HG03378 (cell line): Measurements from ENCODE around the gene SMARCB1.

Experiments used
- ATAC-seq: cut with Tn5 transposase; IDR thresholded peaks from one replicate; pipeline ENCODE4 v1.9.1; 2021; ENCODE audit warnings: mild to moderate bottlenecking, moderate library complexity; ENCODE audit not compliant: unreplicated experiment

SMARCB1 gene

DNA sequence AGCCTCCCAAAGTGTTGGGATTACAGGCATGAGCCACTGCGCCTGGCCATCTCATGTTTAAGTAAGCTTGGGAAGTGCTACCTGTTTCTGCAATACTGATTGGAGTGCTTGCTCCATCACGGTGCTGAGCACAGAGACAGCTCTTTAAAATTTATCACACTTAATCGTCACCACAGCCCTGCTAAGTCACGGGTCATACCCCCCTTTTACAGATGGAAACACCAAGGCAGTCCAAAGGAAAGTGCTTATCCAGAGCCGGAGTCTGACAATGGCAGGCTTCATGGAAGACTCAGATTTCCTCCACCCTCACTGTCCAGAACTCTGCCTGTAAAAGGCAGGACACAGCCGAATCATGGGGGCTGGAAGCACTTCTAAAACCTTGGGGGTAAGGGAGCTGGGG lies 26.7 kb upstream of the SMARCB1 start:
- no peak for ATAC-seq

DNA sequence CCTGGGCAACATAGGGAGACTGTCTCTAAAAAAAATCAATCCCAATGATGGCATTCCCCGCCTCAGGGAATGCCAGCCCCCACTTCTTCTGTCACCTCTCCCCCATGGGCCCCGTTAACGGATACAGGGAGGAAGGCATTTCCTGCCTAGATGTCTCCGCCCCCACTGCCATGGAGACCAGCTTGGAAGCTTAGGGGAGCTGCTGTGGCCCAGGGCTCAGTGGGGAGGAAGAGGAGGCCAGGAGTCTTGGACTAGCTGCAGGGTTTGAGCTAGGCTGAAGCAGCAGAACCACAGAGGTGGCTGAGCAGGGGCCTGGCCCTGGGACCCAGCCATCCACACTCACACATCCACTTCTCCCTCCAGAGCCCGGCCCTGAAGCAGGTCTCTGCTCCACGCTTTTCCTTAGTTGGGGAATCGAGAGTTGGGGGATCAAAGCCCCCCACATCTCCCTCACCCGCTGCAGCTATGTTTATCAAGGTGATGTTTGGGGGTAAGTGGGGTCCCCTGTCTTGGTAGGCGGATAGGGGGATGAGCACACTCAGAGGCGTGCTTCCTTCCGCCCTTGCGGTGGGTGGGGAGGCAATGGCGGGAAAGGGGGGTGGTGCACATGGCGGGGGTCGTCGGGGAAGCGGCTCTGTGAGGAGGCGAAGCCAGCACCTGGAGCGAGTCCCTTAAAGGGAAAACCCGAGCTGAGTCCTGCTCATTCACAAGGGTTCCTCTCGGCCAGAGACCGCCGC lies 23.8 kb upstream of the SMARCB1 start, which contains the start of gene C22orf15:
Gene C22orf15 (plus strand): TSS at position 149 of the 737 bp plus-strand sequence. CDS start 317 bp downstream, at position 466.
- no peak for ATAC-seq

DNA sequence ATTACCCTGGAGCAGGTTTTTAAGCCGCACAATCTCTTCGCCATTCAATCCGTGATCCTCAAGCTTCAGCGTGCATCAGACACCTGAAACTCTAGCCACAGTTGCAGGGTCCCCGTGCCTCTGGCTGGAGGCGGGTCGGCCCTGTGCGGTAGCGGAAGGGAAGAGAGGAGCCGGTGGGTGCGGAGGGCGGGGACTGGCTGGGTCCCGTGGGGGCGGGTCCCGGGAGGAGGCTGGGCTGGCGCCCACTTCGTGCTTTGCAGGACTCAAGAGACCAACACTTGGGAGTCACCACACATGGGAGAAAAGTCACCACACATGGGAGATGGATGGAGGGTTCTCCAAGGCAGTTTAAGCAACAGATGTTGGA lies 23.2 kb upstream of the SMARCB1 start:
- no peak for ATAC-seq

DNA sequence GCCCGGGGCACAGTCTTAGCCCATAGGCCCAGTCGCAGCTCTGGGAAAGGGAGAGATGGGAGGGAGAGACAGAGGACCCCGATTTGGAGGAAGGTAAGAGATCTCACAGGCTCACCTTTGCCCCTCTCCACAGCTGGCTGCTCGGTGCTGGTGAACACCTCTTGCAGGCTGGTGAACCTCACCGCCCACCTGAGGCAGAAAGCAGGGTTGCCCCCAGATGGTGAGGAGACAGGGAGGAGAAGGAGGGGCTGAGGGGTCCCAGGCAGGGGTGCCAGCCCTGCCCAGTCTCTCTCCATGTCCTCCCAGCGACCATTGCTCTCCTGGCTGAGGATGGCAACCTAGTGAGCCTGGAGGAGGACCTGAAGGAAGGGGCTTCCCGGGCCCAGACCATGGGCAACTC lies 22.8 kb upstream of the SMARCB1 start:
- no peak for ATAC-seq

DNA sequence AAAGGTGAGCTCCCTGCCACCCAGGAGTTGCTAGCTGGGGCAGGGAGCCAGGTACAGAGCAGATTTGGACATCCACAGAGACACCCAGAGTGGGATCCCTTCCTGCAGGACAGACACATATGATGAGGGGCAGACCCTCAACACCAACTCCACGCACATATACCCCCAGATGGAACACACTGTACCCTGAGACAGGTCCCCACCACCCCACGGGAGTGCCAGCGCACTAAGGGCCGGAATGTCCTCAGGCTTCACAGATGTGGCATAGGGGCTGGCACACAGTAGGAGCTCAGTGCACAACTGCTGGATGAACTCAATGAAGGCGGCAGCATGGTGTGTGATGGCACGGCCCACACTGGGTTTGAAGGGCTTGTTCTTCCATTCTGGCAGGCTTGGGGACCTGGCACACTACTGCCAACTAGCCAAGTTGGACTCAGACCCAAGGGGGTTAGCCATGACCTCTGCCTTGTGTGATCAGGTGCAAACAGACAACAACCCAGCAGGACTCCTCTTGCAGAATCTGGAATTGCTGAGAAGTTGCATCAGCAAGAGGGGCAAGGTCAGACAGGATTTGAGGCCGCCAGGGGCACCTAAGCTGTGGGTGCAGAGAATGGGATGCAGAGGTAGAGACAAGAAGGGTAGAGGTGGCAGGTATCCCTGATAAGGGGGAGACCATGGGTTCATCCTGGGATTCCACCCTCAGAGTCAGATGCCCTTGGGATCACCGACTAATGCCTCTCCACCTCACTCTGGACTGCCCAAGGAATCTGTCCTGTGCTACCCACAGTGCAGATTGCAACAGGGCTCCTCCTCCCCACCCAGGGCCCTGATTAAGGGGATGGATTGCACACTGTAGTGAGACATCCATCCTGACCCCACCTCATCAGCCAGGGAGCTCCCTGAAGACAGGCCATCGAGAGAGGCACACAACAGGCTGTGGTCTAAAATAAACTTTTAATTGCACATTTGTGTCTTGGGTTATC lies 21.6 kb upstream of the SMARCB1 start:
- ATAC-seq = no peak

DNA sequence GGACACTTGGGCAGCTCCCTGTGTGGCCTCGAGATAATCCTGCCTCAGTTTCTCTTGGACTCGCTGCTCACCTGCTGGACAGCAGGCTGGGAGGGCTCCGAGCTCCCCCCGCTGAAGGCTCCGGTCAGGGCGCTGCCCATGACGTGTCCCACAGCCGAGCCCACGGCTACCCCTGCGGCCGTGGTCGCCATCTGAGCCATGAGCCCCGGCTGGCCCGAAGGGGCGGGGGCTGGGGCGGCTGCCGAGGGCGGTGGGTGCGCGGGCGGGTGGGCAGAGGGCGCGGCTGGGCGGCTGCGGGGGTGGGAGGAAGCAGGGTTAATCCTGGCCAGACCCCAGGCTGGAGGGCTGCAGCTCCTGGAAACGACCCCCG lies 19.5 kb upstream of the SMARCB1 start:
- ATAC-seq = no peak

DNA sequence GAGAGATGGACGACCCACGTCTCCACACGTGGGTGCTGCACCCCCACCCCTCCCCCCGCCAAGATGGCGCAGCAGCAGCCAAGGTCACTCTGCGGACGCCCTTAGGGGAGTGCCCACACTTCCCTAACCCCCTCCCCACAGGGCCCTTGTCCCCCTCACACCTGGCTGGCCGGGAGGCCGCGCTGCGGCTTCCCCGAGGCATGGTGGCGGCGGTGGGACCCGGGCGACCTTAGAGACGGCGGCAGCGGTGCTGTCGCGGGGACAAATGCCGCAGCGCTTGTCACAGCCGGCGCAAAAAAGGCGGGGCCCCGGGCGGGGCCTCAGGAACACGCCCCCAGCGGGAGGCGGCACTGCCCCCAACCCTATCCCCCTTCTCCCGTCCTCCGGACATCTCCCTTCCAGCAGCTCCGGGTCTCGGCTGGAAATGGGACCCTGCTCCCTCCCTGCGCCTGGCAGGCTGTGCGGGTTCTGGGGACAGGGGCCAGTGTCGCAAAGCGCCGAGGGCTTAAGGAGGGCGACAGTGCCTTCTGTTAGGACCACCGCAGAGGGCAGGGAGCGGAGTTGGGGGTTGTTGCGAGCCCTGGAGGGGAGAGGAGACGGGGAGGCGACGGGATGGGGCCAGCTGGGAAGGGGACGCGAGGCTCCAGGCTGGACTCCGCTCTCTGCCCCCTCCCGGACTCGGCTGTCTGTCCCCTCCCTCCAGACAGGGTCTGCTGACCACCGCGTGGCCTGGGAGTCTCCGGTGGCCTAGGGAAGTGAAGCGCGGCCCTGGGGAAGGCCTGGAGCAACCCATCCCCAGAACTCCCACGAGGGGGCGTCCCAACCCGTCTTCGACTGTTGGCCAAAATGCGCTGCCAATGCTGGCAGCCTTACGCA lies 18.9 kb upstream of the SMARCB1 start, which contains the start of gene CHCHD10:
Gene CHCHD10 (minus strand): TSS at position 300 of the 876 bp plus-strand sequence. CDS start 98 bp downstream, at position 202.
- ATAC-seq = no peak

DNA sequence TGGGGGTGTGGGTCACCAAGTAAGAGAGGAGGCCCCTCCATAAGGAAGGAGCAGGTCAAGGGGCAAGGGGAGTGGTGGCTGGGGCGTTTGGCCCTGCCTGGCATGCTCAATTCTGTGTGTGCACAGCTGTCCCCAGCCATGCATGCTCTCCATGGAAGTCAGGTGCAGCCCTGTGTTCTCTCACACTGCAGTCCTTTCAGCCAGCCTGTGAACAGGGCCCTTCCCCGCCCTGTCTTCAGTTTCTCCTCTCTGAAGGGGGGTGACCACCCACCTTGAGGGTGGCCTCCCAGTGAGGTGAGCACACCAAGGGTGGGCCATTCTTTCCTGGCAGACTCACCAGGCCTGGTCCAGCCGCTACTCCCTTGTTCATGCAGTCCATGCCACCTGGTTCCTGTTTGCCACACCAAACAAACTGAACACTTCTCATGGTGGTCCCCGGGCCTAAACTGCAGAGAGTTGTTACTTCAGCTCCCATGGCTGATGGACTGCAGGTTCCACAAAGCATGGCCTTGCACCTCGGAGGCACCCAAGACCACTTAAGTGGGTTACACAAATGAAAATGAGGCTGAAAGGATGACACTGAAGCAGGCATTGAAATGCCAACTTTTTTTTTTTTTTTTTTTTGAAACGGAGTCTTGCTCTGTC lies 17.3 kb upstream of the SMARCB1 start:
- ATAC-seq = no peak

DNA sequence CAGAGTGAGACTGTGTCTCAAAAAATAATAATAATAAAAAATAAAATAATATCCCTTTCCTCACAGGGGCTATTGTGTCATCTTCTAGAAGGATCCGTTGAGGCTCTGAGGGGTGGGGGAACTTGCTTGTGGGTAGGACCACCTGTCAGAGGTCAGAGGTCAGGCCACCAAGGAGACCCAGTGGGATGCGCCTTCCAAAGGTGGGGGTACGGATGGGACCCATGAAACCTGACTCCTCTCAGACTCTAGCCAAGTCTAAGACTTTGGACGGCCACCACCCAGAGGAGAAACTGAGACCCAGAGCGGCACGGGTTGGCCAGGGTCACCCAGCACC lies 14.5 kb upstream of the SMARCB1 start:
- ATAC-seq = no peak

DNA sequence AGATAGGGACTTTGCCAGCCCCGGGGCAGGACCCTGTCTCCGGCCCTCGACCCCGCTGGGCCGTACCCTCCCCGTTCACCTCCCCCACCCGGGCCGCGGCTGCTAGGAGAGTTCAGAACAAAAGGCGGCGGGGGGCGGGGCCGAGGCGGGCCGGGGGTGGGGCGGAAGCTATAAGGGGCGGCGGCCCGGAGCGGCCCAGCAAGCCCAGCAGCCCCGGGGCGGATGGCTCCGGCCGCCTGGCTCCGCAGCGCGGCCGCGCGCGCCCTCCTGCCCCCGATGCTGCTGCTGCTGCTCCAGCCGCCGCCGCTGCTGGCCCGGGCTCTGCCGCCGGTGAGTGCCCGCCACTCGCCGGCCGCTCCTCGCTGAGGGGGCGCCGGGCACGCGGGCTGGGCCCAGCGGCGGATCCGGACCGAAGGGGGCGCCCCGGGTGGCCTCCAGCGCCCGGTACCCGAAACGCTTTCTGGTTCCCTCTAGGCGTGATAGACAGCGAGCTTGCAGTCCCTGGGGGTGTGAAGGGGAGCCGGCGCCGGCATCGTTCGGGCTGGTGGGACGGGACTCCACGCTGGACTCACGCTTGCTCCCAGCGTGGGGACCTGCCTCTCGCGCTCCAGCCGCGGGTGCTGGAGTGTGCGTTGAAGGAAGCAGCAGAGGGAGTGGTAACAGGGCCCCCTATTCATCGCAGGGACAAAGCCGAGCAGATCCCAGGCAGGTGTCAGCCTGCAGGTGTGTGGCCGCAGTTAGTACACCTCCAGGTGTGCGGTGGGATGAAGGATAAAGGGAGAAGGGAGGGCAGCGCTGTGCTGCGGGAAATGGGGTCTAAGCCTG lies 13.9 kb upstream of the SMARCB1 start, which contains the start of gene MMP11:
Gene MMP11 (plus strand): TSS at position 201 of the 825 bp plus-strand sequence. CDS start 22 bp downstream, at position 223.
- no peak for ATAC-seq

DNA sequence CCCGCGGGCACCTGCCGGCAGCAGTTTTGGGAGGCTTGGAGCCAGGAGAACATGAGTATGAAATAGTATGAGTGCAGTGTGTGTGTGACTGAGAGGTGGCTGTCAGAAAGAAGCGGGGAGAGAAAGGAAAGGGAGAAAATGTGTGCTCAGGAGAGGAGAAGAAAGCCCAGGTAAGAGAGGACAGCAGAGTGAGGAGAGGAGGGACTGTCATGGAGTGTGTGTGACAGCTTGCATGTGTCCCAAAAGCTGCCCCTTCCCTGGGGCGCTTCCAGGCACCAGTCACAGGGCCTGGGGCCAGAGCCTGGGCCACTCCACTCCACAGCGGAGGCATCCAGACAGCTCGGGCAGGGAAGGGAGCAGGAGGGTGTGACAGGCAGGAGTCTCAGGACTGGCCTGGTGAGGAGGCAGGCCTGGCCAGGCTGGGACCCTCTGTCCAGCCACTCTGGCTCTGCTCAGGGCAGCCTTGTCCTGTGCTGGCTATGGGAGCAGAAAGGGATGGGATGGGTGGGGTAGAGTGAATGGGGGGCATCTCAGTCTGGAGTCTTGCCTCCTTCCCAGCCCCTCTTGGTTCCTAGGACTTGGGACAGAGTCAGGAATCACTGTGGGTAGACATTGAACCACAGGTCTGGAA lies 13.2 kb upstream of the SMARCB1 start:
- no peak for ATAC-seq

DNA sequence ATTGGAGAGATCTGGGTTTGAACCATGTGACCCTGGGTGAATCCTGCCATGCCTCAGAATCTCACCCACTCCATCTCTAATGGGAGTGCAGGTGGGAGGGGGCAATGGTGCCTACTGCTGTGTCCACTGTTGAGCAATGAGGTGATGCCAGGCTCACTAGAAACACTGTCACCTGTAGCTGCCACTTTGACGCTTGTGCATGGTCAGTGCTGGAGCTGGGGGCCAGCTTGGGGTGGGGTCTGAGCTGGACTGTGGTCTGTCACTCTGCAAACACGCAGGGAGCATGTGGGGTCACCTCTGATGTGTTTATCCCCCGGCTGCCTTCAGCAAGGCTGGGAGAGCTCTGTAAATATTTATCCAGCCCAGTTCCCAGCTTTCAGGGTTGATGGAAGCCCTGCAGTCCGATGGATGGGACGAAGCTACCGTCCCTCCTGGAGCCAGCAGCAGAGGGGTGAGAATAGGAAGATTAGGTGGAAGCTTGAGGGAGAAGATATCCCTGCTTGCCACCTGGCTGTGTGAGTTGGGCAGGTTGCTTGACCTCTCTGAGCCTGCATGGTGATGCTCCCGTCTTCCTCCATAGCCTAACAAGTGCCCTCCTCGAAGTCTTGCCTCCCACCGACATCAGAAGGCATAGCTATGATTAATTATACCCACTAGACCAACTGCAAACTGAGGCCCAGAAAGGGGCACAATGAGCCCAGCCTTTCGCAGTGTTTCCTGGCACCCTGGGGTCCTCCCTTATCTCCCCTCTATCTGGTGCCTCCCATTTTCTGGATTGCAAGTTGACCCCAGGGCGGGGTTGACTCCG lies 12.4 kb upstream of the SMARCB1 start:
- ATAC-seq = no peak

DNA sequence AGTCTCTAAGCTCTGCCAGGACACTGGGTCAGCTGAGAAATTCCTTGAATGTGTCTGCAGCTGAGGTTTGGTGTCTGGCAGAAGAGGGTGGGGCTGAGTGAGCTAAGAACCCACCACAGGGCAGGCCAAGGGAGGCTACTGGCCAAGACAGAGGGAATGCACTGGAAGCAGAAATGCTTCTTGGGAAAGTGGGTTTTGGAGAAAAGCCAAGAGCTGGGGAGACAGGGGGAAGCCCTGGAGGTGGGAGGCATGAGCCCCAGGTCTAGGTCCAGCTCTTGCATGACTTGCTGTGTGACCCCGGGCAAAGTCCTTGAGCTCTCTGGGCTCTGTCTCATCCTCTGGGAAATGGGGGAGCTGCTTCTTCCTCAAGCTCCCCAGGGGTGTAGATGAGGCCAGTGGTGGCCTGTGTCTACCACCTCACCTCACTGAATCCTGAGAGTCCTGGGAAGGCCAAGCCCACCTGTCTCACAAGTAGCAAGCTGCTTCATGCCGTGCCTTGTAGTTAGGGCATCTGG lies 11.8 kb upstream of the SMARCB1 start:
- ATAC-seq = no peak

DNA sequence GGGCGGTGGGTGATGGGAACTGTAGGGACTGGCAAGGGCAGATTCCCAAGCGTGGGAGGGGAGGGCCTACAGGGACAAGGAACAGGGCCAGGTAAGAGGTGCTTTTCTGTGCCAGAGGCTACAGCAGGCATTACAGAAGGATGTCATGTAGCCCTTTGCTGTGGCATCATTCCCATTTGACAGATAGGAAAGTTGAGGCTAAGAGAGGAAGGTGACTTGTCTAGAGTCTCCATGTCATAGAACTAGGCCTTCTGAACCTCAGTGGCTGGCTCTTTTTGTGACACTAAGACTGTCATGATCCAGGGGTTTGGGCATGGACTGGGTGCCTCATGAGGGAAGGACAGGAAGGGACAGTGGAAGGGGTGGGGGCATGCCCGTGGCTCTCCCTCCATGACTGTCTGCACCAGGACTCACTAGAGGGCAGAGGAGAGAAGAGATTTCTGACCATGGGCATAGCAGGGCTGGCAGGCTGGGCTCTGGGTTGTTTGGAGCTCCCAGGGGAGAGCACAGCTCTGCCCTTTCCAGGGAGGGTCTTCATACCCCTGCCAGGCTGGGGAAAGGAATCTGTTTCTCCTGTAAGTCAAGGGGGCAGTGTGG lies 10.9 kb upstream of the SMARCB1 start:
- no peak for ATAC-seq

DNA sequence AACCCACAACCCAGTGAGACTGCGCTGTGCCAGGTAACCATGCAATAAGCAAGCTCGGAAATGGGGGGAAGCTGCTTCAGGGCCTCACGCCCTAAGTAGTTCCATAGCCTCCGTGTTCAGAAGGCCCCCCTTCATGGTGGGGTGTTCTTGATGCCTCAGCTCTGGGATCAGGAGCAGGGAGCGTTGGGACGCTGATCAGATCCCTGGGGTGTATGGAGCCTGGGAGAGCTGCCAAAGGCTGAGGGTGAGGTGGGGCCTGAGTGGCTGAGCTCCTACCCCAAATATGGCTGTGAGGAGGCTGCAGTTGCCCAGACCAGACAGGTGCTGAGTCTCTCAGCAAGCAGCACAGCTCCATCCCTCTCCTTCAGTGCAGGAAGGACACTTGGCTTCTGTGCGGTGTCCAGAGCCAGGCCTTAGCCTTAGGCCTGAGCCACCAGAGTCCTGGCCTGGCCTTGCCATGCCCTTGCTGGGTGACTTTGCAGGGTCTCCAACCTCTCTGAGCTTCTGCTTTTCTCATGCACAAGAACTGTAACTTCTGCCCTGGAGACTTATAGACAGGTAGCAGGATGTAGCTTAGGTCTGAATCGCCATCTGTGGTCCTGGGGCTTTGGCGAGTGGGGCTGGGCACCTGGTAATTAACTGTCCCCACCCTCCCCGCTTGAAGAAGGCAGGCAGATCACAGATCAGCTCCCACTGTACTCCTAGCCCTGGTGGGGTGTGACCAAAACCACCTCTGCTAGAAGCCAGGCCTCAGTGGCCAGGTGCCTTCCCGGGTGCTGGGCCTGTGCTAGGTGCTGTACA lies 8.8 kb upstream of the SMARCB1 start:
- ATAC-seq = no peak

DNA sequence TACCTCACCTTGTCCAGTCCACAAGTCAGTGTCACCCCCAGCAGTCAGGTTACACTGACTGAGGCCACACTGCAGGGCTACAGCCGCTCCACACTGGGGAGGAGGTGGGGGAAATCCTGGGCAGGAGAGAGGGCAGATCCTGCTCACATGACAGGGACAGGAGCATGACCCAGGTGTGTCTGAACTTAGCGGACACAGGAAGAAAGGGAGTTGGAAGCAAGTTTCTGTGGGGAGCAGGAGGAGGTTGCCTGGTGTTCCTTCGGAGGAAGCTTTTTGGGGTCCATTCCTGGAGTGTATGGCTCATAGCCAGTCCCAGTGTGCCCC lies 8.2 kb upstream of the SMARCB1 start:
- ATAC-seq = no peak

DNA sequence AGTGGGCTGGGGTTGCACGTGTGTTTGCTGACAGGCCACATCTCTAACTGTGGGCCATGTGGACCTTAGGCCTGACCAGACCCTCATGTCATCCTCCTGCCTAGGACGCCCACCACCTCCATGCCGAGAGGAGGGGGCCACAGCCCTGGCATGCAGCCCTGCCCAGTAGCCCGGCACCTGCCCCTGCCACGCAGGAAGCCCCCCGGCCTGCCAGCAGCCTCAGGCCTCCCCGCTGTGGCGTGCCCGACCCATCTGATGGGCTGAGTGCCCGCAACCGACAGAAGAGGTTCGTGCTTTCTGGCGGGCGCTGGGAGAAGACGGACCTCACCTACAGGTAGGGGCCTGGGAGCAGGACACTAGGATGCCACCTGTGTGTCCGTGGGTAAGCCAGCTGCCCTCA lies 7.7 kb upstream of the SMARCB1 start:
- ATAC-seq = no peak
